HepG2 (cell line): ENCODE data around the gene MRGPRF. TPM values are rescaled to one million over a fixed set of nuclear protein-coding genes. Genes with fewer than 3 reads are reported as not detected.

Source experiments
- AKNA ChIP-seq: sonication (generic); formaldehyde crosslinking; IDR thresholded peaks from 2 replicates; pipeline ENCODE4 v1.4.0; 2020; ENCODE audit warnings: missing genetic modification reagents, borderline replicate concordance
- E2F1 ChIP-seq: sonication (generic); formaldehyde crosslinking; IDR thresholded peaks from 2 replicates; pipeline ENCODE4 v1.5.0; 2020; ENCODE audit warnings: missing genetic modification reagents
- EZH2 ChIP-seq: conservative IDR thresholded peaks from 2 replicates; pipeline ENCODE4 v1.6.1; 2012; ENCODE audit warnings: mild to moderate bottlenecking, low read depth, low read length, moderate library complexity
- HNRNPUL1 ChIP-seq: fragments of 200-400 bp; formaldehyde crosslinking; IDR thresholded peaks from 2 replicates; pipeline ENCODE4 v1.6.1; 2017; ENCODE audit warnings: low read depth, mild to moderate bottlenecking, low read length, moderate library complexity
- HOXA5 ChIP-seq: sonication (generic); formaldehyde crosslinking; IDR thresholded peaks from 2 replicates; pipeline ENCODE4 v1.4.0; 2020; ENCODE audit warnings: missing genetic modification reagents
- KMT2B ChIP-seq: IDR thresholded peaks from 2 replicates; pipeline ENCODE4 v1.6.1; 2016; ENCODE audit warnings: missing genetic modification reagents, missing compliant biosample characterization
- MED8 ChIP-seq: sonication (generic); formaldehyde crosslinking; IDR thresholded peaks from 2 replicates; pipeline ENCODE4 v1.8.1; 2023; ENCODE audit warnings: mild to moderate bottlenecking, missing genetic modification reagents; ENCODE audit not compliant: insufficient replicate concordance
- NFYB ChIP-seq: sonication (generic); formaldehyde crosslinking; IDR thresholded peaks from 2 replicates; pipeline ENCODE4 v1.4.0; 2020; ENCODE audit warnings: missing genetic modification reagents
- NR2C2 ChIP-seq: sonication (generic); formaldehyde crosslinking; IDR thresholded peaks from 2 replicates; pipeline ENCODE4 v1.4.0; 2020; ENCODE audit warnings: missing genetic modification reagents, mild to moderate bottlenecking, moderate library complexity, borderline replicate concordance
- STAT5B ChIP-seq: sonication (generic); formaldehyde crosslinking; IDR thresholded peaks from 2 replicates; pipeline ENCODE4 v1.4.0; 2020; ENCODE audit warnings: missing genetic modification reagents
- TAF1 ChIP-seq: sonication (generic); formaldehyde crosslinking; IDR thresholded peaks from 2 replicates; pipeline ENCODE4 v1.4.0; 2020; ENCODE audit warnings: missing genetic modification reagents
- TBX3 ChIP-seq: fragments of 450-650 bp; IDR thresholded peaks from 2 replicates; pipeline ENCODE4 v1.6.1; 2017; ENCODE audit warnings: antibody characterized with exemption, mild to moderate bottlenecking, inconsistent platforms, borderline replicate concordance
- ZNF558 ChIP-seq: sonication (generic); formaldehyde crosslinking; IDR thresholded peaks from 2 replicates; pipeline ENCODE4 v1.9.0; 2022; ENCODE audit warnings: mild to moderate bottlenecking, missing genetic modification reagents, borderline replicate concordance
- ZNF580 ChIP-seq: IDR thresholded peaks from 2 replicates; pipeline ENCODE4 v1.6.1; 2016; ENCODE audit warnings: low read depth, borderline replicate concordance
- ZSCAN30 ChIP-seq: sonication (generic); formaldehyde crosslinking; IDR thresholded peaks from 2 replicates; pipeline ENCODE4 v1.5.0; 2020; ENCODE audit warnings: mild to moderate bottlenecking, missing genetic modification reagents
- polyA plus RNA-seq, 8 experiments: library from polyadenylated mRNA; depleted of rRNA in 3 of 8; stranded (reverse) in 7 of 8; unstranded in 1 of 8; fragments of >200 nt; fragmentation: Illumina TruSeq in 4 of 8; extraction: Trizol in 4 of 8; gene quantifications; 2 replicates each; pipeline versions ENCODE4 v1.2.1 to v1.2.3, GENCODE V29; 2011 to 2016; ENCODE audit warnings: low read depth in 4 of 8, missing spikeins in 1 of 8, mixed read lengths in 1 of 8; ENCODE audit not compliant: insufficient read depth in 1 of 8
- total RNA-seq, 5 experiments: library from RNA; depleted of rRNA; stranded (reverse); fragments of >200 nt; fragmentation: Illumina TruSeq; extraction: Trizol; gene quantifications; 2 replicates each; pipeline ENCODE4 v1.2.3, GENCODE V29; 2016; ENCODE audit warnings: low read depth in 1 of 5
- TF ChIP-seq, protein P1 (sequence below): sonication (generic); formaldehyde crosslinking; IDR thresholded peaks from 2 replicates; pipeline ENCODE4 v1.5.1; 2020; ENCODE audit warnings: mild to moderate bottlenecking, missing genetic modification reagents, borderline replicate concordance
- TF ChIP-seq, protein P2 (sequence below): sonication (generic); formaldehyde crosslinking; IDR thresholded peaks from 2 replicates; pipeline ENCODE4 v1.5.1; 2020; ENCODE audit warnings: mild to moderate bottlenecking, missing genetic modification reagents, moderate library complexity

Gene MRGPRF
- total and polyA plus RNA-seq, 2 of the 13 experiments (the other 11 are each of a cell fraction or from before 2014, with no cell fraction given): not detected

DNA sequence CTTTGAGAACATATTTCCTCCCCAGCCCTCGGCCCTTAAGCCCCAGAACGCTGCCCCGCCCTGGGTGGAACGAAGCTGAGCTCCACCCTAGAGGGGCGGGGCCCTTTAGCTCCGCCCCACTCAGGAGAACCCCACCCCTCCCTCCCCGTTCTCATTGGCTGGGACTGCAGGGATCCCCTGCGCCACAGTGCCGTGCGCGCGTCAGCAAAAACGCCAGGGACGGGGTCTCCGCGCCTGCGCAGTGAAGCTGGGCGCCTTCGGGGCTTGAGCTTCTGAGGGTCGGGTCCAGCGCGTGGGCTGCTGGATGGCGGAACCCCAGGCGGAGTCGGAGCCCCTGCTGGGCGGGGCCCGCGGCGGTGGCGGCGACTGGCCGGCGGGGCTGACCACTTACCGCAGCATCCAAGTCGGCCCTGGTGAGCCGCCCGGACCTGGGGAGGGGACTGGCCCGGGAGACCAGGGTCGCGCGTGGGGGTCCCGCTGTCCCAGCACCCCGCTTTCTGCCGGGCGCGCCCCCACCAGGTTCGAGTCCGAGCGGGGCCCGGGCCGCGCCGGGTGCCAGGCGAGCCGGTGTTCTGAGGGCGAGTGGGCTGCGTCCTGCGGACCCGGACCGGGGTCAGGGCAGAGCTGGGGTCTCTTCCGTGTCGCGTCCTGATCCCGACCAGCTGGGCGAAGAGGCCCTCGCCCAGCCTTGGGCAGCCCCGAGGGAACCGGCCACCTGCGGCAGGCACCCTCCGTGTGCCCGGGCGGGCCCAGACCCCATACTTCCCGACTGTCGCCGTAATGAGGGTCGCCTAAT, 35.8 kb upstream of the MRGPRF start, which contains the start of gene TPCN2 (continued):
- TF ChIP-seq AKNA (CRISPR knock-in tag) (no peak), NR2C2 (peak; percentile 54; the same call in 1 of the 2 replicates), ZNF558 (CRISPR knock-in tag) (peak; percentile 76; the same call in 1 of the 2 replicates), ZSCAN30 (no peak), NFYB (CRISPR knock-in tag) (peak; percentile 81), TBX3 (no peak), EZH2 (no peak), E2F1 (CRISPR knock-in tag) (peak; percentile 57), TAF1 (CRISPR knock-in tag) (peak; percentile 83), ZNF580 (CRISPR knock-in tag) (peak; percentile 49; the same call in 1 of the 2 replicates), STAT5B (CRISPR knock-in tag) (no peak), HOXA5 (CRISPR knock-in tag) (no peak), MED8 (CRISPR knock-in tag) (peak; percentile 20), KMT2B (no peak), HNRNPUL1 (no peak)
- TF ChIP-seq, protein P1, sequence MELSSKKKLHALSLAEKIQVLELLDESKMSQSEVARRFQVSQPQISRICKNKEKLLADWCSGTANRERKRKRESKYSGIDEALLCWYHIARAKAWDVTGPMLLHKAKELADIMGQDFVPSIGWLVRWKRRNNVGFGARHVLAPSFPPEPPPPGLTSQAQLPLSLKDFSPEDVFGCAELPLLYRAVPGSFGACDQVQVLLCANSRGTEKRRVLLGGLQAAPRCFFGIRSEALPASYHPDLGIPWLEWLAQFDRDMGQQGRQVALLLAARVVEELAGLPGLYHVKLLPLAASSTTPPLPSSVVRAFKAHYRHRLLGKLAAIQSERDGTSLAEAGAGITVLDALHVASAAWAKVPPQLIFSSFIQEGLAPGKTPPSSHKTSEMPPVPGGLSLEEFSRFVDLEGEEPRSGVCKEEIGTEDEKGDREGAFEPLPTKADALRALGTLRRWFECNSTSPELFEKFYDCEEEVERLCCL (CRISPR knock-in tag): no peak
- TF ChIP-seq, protein P2, sequence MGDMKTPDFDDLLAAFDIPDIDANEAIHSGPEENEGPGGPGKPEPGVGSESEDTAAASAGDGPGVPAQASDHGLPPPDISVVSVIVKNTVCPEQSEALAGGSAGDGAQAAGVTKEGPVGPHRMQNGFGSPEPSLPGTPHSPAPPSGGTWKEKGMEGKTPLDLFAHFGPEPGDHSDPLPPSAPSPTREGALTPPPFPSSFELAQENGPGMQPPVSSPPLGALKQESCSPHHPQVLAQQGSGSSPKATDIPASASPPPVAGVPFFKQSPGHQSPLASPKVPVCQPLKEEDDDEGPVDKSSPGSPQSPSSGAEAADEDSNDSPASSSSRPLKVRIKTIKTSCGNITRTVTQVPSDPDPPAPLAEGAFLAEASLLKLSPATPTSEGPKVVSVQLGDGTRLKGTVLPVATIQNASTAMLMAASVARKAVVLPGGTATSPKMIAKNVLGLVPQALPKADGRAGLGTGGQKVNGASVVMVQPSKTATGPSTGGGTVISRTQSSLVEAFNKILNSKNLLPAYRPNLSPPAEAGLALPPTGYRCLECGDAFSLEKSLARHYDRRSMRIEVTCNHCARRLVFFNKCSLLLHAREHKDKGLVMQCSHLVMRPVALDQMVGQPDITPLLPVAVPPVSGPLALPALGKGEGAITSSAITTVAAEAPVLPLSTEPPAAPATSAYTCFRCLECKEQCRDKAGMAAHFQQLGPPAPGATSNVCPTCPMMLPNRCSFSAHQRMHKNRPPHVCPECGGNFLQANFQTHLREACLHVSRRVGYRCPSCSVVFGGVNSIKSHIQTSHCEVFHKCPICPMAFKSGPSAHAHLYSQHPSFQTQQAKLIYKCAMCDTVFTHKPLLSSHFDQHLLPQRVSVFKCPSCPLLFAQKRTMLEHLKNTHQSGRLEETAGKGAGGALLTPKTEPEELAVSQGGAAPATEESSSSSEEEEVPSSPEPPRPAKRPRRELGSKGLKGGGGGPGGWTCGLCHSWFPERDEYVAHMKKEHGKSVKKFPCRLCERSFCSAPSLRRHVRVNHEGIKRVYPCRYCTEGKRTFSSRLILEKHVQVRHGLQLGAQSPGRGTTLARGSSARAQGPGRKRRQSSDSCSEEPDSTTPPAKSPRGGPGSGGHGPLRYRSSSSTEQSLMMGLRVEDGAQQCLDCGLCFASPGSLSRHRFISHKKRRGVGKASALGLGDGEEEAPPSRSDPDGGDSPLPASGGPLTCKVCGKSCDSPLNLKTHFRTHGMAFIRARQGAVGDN: peak; percentile 83
